ENCODE results near the gene GNA14.
"Not testable (repeated sequence)": the region's sequence is repeated elsewhere in the genome, so short reads cannot be mapped to it uniquely, and the experiment has no call there.

The GNA14 gene

DNA sequence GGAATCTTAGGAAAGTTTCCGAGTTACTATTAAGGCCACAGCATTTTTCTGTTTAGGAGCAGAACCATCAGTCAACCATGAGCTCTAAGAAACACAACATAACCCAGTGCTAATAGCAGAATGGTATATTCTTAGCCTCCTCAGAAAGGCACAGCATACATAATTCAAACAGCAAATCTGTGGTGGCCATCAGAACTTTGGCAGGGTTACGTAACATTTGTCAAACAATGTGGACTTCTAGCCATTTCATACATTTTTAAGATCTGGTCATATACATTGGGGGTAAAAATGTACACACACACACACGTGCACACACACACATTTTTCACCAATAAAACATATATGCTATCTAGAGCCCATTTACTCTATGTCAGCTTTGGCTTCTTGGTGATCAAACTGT lies 225.2 kb downstream of the GNA14 start:
- DNase-seq (ENCODE audit: extremely low read depth in 1 of 2, low read depth in 1 of 2), result no peak

GRCh38 chr9:77421506-77422265 lies 226.4 kb downstream of the GNA14 start:
- DNase-seq (ENCODE audit: extremely low read depth in 1 of 2, low read depth in 1 of 2), result no peak

GRCh38 chr9:77420641-77421040 lies 227.5 kb downstream of the GNA14 start:
- no peak for DNase-seq (ENCODE audit: extremely low read depth in 1 of 2, low read depth in 1 of 2)

GRCh38 chr9:77418226-77418625 lies 229.9 kb downstream of the GNA14 start:
- DNase-seq (ENCODE audit: extremely low read depth in 1 of 2, low read depth in 1 of 2), result no peak

DNA sequence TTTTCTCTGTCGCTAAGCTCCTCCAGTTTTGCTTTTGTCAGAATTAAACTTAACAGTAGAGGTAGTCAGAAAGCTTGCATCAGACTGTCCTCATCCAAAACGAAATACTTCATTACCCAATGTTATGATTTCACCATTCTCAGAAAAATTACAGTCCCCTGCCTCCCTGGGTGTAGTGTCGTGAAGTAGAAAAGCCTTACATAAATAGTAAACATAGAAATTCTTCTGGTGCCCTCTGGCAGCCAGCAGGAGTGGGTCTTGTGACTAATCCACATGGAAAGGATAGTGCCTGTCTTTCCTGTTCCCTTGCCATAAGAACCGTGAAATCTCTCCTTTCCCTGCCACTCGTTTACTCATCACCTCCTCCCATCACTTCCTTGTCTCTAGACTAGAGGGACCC lies 230.6 kb downstream of the GNA14 start:
- DNase-seq (ENCODE audit: extremely low read depth in 1 of 2, low read depth in 1 of 2), result no peak

GRCh38 chr9:77408521-77408920 lies 239.6 kb downstream of the GNA14 start:
- DNase-seq (ENCODE audit: extremely low read depth in 1 of 2, low read depth in 1 of 2), result not testable (repeated sequence)

DNA sequence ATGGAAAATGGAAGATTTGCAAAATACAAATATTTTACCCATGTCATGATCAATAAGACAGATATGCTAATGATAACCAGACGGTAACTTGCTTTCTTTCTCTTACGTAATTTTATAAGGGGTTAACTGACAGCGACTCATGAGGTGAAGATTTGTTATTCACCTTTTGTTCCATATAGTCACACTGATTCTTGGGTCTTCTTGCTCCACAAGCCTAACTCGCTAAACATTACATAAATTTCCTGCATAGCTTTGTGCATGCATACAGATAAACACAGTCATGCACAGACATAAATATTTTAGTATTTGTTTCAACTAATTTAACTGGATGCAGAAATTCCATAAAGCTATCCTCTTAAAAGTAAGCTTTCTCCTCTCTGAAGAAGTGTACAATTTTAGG lies 244.9 kb downstream of the GNA14 start:
- no peak for DNase-seq (ENCODE audit: extremely low read depth in 1 of 2, low read depth in 1 of 2)

GRCh38 chr9:77402286-77402685 lies 245.8 kb downstream of the GNA14 start:
- DNase-seq (ENCODE audit: extremely low read depth in 1 of 2, low read depth in 1 of 2), result no peak

DNA sequence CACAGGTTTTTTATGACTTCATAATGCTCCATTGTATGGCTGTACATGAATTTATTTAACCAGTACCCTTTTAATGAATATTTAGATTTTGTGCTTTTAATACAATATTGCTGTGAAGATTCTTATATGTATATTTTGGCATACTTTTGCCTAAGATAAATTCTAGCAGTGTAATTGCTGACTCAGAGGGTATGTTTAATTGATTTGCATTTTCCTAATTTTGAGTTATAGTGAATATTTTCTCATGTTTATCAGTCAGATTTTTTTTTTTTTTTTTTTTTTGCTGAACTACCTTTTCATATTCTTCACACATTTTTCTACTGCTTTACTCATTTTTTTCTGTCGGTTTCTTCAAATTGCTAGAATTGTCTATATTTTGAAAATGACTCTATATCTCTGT lies 248.2 kb downstream of the GNA14 start:
- no peak for DNase-seq (ENCODE audit: extremely low read depth in 1 of 2, low read depth in 1 of 2)

- DNase-seq (ENCODE audit: extremely low read depth in 1 of 2, low read depth in 1 of 2), result not testable (repeated sequence)
Measured at GRCh38 chr9:77398581-77398980, 249.5 kb downstream of the GNA14 start.

DNA sequence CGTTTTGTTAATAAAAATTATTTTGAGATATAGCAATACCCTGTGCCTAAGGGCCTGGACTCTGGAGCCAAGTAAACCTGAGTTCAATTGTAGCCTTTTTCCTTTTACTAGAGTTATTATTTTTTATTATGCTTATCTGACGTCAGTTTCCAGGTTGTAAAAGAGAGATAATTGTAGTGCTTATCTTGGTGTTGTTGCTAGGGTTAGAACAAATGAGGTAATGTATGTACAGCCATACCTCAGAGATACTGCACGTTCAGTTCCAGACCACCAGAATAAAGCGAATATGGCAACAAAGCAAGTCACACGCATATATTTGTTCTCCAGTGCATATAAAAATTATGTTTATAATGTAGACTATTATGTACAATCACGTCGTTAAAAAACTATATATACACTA lies 255.8 kb downstream of the GNA14 start:
- no peak for DNase-seq (ENCODE audit: extremely low read depth in 1 of 2, low read depth in 1 of 2)

DNA sequence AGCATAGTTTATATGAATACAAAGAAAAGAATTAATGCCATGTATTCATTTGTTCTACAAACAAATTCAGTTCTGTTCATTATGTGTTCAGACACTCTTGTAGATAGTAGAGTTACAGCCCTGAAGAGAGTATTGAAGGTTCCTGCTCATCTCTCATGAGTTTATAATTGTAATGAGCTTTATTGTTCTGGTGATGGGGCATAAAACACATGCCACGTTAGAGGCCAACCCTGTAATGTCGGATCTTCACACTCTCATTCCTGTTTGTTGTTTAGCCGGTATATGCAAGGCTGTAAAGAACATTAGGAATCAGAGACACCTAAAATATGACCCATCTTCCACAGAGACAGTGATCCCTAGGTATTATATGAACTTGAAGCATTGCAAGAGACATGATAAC lies 256.3 kb downstream of the GNA14 start:
- no peak for DNase-seq (ENCODE audit: extremely low read depth in 1 of 2, low read depth in 1 of 2)

DNA sequence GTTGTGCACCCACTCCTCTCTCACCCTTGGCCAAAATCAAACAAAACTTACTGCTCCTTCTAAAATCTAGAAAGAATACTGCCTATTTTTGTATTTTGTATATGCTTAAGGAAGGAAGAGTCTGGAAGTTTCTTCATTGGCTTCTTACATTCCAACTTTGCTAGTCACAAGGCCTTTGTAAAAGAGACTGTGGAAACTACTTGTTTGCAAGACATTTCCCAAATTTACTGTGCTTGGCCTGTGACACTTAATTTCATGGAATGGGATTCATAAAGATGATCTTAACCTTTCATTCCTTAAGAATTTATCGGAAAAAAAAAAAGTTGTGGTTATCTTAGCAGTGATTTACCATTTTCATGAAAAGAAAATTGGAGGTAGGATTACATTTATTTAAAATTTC lies 261.9 kb downstream of the GNA14 start:
- no peak for DNase-seq (ENCODE audit: extremely low read depth in 1 of 2, low read depth in 1 of 2)

- no peak for DNase-seq (ENCODE audit: extremely low read depth in 1 of 2, low read depth in 1 of 2)
Measured at GRCh38 chr9:77384406-77384805, 263.7 kb downstream of the GNA14 start.

DNA sequence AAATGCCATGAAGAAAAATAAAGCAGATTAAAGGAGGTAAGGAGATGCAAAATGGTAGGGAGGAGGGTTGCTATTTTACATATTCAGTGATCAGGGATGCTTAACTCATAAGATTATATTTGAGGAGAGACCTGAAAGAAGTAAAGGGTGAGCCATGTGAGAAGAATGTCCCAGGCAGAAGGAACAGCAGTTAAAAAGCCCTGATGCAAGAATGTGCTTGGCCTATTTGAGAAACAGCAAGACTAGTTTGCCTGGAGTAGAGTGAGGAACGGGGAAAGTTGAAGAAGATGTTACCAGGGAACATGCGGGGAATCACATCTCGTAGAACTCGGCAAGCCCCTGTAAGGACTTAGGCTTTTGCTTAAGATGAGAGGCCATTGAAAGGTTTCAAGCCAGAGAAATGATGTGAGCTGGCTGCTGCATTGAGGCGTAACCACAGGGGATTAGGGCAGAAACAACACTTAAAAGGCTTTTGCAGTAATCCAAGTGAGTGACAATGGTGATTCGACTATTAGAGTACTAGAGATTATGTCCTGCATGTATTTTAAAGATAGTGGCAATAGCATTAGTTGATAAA lies 272.1 kb downstream of the GNA14 start:
- no peak for DNase-seq (ENCODE audit: extremely low read depth in 1 of 2, low read depth in 1 of 2)

- DNase-seq (ENCODE audit: extremely low read depth in 1 of 2, low read depth in 1 of 2), result no peak
Measured at GRCh38 chr9:77374266-77374665, 273.9 kb downstream of the GNA14 start.

All from stimulated activated CD8-positive, alpha-beta memory T cell treated with anti-CD3 and anti-CD28 coated beads, Interleukin-7, amount 100 ng/mL, for 48 hours (primary cell).